Measurements from ENCODE around the gene TOGARAM2.
"Not testable (repeated sequence)": the region's sequence is repeated elsewhere in the genome, so short reads cannot be mapped to it uniquely, and the experiment has no call there.

Gene TOGARAM2

DNA sequence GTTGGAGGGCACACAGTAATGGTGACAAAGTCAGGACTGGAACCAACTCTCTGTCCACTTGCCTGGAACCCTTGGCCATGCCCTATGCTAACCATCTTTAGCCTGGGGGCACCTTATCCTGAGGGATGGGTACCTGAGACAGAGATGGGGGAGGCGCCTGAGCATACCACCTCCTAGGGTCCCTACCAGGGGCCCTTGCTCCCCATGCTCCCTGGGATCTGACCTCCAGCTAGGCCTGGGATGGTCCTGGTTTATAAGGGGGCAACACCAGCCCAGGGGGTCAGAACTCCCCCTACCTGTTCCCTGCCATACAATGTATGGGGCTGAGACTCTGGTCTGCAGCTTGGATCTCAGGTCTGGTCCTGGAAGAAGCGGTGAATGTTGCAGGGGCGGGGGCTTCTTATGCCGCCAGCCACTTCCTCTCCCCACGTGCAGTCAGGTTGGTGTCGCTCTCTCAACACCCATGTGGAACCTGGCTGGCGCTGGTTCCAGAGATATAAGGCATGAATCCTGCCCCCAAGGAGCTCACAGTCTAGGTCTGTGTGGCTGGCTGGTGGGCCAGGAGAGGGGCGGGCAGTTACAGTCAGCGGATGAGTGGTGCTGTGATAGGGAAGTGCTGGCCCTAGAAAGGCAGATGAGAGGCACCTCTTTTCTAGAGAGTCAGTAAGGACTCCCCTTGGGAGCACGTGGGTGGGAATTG lies 3.8 kb upstream of the TOGARAM2 start:
- no peak for DNase-seq

DNA sequence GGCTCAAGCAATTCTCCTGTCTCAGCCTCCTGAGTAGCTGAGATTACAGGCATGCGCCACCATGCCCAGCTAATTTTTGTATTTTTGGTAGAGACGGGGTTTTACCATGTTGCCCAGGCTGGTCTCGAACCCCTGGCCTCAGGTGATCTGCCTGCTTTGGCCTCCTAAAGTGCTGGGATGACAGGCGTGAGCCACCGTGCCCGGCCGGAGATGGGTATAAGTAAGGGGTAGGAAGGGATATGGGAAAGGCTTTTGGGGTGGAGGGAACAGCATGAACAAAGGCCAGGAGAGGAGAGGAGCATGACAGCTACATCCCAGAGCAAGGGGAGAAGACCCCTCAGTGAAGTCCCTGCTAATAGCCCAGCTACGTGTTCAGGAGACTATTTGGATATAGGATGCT lies 3.1 kb upstream of the TOGARAM2 start:
- DNase-seq = not testable (repeated sequence)

GRCh38 chr2:28978606-28979005 lies 2.5 kb upstream of the TOGARAM2 start:
- DNase-seq = no peak

- DNase-seq = no peak
Measured at GRCh38 chr2:28979041-28979440, 2.1 kb upstream of the TOGARAM2 start.

DNA sequence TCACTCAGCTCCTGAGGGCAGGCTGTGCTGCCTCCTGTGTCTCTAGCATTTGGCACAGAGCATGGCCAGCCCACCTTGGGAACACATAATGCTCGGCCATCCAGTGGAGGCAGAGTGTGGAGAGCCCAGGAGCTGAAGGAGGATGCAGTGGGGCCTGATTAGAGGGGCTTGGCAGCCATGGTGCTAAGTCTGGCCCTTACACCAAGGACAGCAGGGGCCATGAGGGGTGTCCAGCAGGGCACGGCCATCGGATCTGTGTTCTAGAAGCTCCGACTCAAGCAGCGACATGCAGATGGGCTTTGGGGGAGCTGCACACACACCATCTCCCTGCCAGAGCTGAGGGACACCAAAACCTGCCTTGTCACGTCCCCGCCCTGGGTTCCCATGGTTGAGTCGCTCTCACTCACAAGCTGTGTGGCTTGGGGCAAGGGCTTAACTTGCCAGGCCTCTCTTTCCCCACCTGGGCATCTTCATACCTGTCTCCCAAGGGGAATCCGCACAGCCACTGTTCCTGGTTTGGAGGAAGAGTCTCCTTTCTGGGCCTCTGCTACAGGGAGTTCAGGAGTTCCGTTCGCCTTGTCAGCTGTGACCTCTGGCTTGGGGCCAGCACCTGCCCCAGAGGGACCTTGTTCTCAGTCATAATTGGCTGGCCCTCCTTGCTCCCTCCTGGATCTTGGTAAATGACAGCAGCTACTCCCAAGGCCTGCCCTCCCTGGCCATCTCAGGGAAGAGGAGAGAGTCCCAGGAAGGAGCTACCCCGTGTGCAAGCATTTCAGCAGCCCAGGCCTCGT lies 1.3 kb upstream of the TOGARAM2 start:
- DNase-seq = peak; percentile 53

DNA sequence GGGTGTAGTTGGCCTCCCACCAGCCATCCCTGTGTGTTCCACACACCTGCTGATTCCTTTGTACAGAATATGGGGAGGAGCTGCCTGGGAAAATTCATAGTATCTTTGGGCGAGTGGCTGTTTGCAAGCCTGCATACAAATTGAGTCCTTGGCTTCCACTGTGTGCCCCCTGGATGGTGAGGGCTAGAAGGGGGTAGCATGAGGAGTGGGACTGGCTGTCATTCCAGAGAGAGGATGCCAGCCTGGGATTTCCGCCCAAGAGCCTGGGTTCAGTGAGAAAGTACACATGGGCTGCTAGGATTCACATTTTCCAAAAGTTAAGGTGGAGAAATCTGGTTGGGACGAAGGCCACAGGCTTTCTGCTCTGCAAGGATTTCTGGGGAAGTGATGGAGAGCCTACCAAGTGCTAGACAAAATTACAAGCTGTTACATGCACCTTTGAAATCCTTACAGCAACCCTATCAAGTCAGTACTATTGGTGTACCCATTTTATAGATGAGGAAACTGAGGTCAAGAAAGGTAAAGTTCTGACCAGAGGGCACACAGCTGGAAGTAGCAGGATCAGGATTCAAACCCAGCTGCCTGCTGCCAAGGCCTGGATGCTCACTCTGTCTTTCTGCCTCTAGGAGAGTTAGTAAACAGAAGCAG lies 606 bp upstream of the TOGARAM2 start:
- no peak for DNase-seq

- DNase-seq = no peak
Measured at GRCh38 chr2:28981620-28982376, 700 bp downstream of the TOGARAM2 start.

DNA sequence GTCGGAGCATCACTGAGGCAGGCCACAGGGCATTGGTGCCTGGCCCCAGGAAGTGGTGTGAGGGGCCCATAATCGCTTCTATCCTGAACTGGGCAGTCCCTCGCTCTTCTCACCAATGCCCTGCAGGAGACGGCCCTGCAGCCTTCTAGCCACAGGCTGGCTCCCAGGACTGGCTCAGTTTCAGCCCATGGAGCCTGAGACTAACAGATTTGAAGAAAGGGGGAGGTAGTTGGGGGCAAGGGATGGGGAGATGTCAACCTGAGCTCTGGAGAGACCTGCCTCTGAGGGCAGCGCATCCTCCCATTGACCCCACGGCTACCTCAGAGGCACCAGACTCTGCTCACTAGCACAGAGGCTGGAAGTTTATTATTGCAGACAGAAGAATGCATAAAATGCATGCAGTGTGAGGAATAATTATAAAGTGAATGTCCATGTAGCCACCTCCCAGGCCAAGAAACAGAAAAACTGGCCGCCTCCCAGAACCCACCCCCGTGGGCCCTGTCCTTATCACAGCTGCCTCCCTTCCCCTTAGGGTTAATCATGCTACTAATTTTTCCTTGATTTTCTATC lies 1.4 kb downstream of the TOGARAM2 start:
- DNase-seq = no peak

- no peak for DNase-seq
Measured at GRCh38 chr2:28986429-28986828, 5.3 kb downstream of the TOGARAM2 start.

DNA sequence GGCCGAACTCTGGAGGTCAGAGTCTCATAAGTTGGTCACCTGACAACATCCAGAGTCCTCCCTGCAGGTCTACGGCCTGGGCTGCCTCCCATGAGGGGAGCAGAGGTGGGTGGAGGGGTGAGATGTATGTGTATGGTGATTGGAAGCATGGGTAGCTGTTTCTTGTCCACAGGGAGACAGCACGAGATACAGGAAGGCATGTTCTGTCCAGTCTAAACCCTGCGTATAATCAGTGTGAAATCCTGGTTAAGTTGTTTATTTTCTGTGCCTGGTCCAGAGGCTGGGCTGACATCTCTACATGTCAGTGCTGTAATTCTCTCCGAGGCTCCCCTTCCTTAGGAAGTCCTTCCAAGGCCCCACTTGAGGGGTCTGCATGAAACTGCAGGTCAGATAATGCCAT lies 8.9 kb downstream of the TOGARAM2 start:
- DNase-seq = no peak

- DNase-seq = no peak
Measured at GRCh38 chr2:28990445-28990844, 9.3 kb downstream of the TOGARAM2 start.

DNA sequence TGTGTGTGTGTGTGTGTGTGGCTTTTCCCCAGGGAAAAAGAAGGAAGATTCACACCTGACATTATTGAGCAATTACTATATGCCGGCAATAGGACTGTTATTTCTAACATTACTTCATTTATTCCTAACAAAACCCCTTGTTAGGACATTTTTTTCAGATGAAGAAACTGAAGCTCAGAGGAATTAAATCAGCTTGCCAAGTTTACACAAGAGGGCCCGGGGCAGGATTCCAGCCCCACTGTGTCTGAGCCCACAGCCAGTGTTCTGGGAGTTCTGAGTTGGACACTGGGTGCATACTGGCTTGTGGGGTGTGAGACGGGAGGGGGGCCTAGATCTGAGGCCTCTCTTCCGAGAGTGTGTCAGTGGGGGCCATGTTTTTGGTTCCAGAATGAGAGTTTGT lies 9.9 kb downstream of the TOGARAM2 start:
- DNase-seq = no peak

- DNase-seq = no peak
Measured at GRCh38 chr2:28991460-28991859, 10.4 kb downstream of the TOGARAM2 start.

DNA sequence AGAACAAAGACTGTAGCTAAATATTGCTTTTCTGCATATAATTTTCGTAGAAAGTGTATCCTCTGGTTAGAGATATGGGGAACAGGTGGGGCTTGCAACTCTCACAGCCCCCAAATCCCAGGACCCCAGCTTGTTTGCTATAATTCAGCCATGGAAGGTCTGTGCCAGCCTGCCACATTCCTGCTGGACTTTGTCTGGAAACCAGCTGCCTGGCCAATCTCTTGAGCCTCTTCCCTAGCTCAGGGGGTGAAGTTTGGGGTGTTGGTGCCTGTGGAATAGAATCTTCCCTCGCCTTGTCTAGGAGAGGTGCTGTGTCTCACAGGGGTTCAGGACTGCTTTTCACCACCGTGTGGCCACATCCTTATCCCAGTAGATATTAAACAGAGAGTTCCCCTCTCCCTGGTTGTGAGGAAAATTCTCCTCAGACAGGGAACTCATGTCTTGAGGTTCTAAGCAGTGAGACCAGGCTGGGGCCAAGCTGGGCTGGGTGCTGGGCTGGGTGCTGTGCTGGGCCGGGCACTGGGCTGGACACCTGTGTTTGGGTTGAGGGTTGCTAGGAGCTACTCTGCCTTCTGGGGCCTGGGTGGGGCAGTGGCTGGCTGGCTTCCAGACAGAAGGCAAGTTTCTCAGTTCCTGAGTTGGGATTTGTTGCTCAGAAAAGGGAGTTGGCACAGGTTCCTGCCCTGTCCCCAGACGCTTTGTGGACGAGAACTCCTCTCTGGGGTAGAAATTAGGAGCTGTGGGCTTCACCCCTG lies 12.3 kb downstream of the TOGARAM2 start:
- DNase-seq = no peak

- DNase-seq = no peak
Measured at GRCh38 chr2:28994074-28994473, 13.0 kb downstream of the TOGARAM2 start.

DNA sequence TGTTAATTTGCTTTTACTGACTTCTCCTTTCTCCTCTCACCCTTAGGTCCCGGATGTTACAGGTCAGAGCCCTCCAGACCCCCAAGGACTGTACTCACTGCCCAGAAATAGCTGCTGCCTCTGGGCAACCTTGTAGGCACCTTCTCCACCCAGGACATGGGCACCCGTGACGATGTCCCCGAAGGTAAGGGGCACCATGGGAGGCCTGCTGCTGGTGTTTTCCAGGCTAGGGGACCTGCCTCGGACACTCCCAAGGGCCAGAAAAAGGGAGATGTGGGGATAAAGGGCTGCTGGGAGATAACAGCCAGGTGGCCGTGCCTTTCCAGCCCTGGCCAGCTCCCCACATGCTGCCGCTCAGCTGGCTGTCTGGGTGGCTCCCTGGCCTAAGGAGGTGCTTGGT lies 13.6 kb downstream of the TOGARAM2 start:
- DNase-seq = no peak

- no peak for DNase-seq
Measured at GRCh38 chr2:28995765-28996750, 15.0 kb downstream of the TOGARAM2 start.

DNA sequence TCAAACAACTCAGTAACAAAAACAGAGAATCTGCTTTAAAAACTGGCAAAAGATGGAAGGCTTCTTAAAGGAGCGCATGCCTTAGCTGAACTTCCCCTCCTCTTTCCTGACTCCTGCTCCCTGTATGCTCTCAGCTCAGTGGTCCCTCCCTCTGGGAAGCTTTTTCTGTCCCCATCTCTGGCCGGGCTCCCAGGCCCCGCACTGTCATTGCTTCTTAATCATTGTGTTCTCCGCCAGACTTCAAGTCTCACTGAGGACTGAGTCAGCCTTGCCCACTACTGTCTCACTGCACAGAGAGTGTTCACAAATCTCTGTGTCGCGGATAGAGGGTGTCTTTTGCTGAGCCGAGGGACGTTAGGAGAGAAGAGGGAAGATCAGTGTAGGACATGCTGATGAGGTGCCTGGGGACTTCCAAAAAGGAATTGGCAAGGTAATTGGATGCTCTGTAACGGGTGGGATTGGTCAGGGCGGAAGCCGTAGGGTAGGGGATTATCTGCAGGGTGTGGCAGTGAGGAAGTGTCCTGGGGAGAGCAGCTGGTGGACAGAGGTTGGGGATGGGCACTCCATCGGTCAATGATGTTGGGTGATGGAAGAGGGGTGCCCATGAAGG lies 16.2 kb downstream of the TOGARAM2 start:
- DNase-seq = no peak

GRCh38 chr2:28997847-28998735 lies 17.0 kb downstream of the TOGARAM2 start:
- no peak for DNase-seq

Data from NCI-H2171 (cell line).